ENCODE data around the gene FADS1. TPM values are rescaled to one million over a fixed set of nuclear protein-coding genes. Genes with fewer than 3 reads are reported as not detected.

Gene FADS1
- total RNA-seq, 1 experiment from 2014 or later, result 186 TPM

- ATAC-seq (no peak), DNase-seq (ENCODE audit: low read depth, low spot score) (no peak)
- TF ChIP-seq SIN3A (IDR thresholded peaks at IDR 0.05; ENCODE audit: borderline replicate concordance, insufficient read depth, low read depth, low read length), result no peak
- no peak for TF ChIP-seq CTCF (IDR thresholded peaks at IDR 0.05)
- no peak for TF ChIP-seq REST (IDR thresholded peaks at IDR 0.05; ENCODE audit: insufficient read depth in 1 of 2, low read depth in 2 of 2, low read length in 1 of 2)
- TF ChIP-seq TCF7L2 (IDR thresholded peaks at IDR 0.05; ENCODE audit: low read depth, low read length), result no peak
- TF ChIP-seq POLR2AphosphoS5 (IDR thresholded peaks at IDR 0.05; ENCODE audit: low read depth, low read length), result no peak
- ChIA-PET POLR2A (no interaction called here), CTCF (no interaction called here)
- Histone ChIP-seq H3K27me3 (ENCODE audit: control insufficient read depth, insufficient read depth, low read length) (no peaks in the 10 kb centered on the region), H3K4me3 (ENCODE audit: low read depth in 2 of 2, low read length in 2 of 2) (no peak overlapping the region), H3K9me3 (ENCODE audit: control insufficient read depth, insufficient read depth, low read depth, low read length) (no peaks in the 10 kb centered on the region), H3K4me1 (ENCODE audit: control insufficient read depth, insufficient read depth, low read length) (peaks cover 4% of the 10 kb centered on the region; the same call in 1 of the 2 replicates), H3K27ac (ENCODE audit: low read length) (no peak overlapping the region), H3K36me3 (ENCODE audit: control insufficient read depth, insufficient read depth, low read length) (peaks cover 2% of the 10 kb centered on the region; the same call in 1 of the 2 replicates)
- BruUV-seq (replicated peaks), result no TSS peak
- intact Hi-C loops (cut with micrococcal nuclease; ENCODE audit: unreplicated experiment) (no loop called here), in situ Hi-C loops (cut with HindIII; ENCODE audit: low pct_unique_long_range_greater_than_20kb, low sequenced_read_pairs) (no loop called here)
These were observed 35.1 kb upstream of the FADS1 start for GRCh38 chr11:61851900-61852295.

- peaks cover 2% of the 10 kb centered on the region; the same call in 1 of the 2 replicates for H3K36me3 ChIP-seq (ENCODE audit: control insufficient read depth, insufficient read depth, low read length)
- H3K4me1 ChIP-seq (ENCODE audit: control insufficient read depth, insufficient read depth, low read length), result peaks cover 4% of the 10 kb centered on the region; the same call in 1 of the 2 replicates
- TF ChIP-seq CTCF (IDR thresholded peaks at IDR 0.05), result no peak
- no peak for TF ChIP-seq POLR2AphosphoS5 (IDR thresholded peaks at IDR 0.05; ENCODE audit: low read depth, low read length)
- TF ChIP-seq SIN3A (IDR thresholded peaks at IDR 0.05; ENCODE audit: borderline replicate concordance, insufficient read depth, low read depth, low read length), result no peak
- no peak for TF ChIP-seq REST (IDR thresholded peaks at IDR 0.05; ENCODE audit: insufficient read depth in 1 of 2, low read depth in 2 of 2, low read length in 1 of 2)
- TF ChIP-seq TCF7L2 (IDR thresholded peaks at IDR 0.05; ENCODE audit: low read depth, low read length), result no peak
- no peak for DNase-seq (ENCODE audit: low read depth, low spot score)
- no TSS peak for BruUV-seq (replicated peaks)
- H3K4me3 ChIP-seq (ENCODE audit: low read depth in 2 of 2, low read length in 2 of 2), result no peak overlapping the region
- intact Hi-C loops (cut with micrococcal nuclease; ENCODE audit: unreplicated experiment), result no loop called here
- no peak for ATAC-seq
- no peak overlapping the region for H3K27ac ChIP-seq (ENCODE audit: low read length)
- H3K9me3 ChIP-seq (ENCODE audit: control insufficient read depth, insufficient read depth, low read depth, low read length), result no peaks in the 10 kb centered on the region
- no peaks in the 10 kb centered on the region for H3K27me3 ChIP-seq (ENCODE audit: control insufficient read depth, insufficient read depth, low read length)
- ChIA-PET POLR2A (no interaction called here), CTCF (no interaction called here)
- in situ Hi-C loops (cut with HindIII; ENCODE audit: low pct_unique_long_range_greater_than_20kb, low sequenced_read_pairs), result no loop called here
These were observed 34.5 kb upstream of the FADS1 start for GRCh38 chr11:61851113-61851899.
